ENCODE data around the gene ZNF497. TPM values are rescaled to one million over a fixed set of nuclear protein-coding genes. Genes with fewer than 3 reads are reported as not detected.

The ZNF497 gene
- total and polyA plus RNA-seq, 9 of the 15 experiments (the other 6 are each of a cell fraction or from before 2014, with no cell fraction given), result 0.06 to 0.98 (median 0.44) TPM; not detected in 1

DNA sequence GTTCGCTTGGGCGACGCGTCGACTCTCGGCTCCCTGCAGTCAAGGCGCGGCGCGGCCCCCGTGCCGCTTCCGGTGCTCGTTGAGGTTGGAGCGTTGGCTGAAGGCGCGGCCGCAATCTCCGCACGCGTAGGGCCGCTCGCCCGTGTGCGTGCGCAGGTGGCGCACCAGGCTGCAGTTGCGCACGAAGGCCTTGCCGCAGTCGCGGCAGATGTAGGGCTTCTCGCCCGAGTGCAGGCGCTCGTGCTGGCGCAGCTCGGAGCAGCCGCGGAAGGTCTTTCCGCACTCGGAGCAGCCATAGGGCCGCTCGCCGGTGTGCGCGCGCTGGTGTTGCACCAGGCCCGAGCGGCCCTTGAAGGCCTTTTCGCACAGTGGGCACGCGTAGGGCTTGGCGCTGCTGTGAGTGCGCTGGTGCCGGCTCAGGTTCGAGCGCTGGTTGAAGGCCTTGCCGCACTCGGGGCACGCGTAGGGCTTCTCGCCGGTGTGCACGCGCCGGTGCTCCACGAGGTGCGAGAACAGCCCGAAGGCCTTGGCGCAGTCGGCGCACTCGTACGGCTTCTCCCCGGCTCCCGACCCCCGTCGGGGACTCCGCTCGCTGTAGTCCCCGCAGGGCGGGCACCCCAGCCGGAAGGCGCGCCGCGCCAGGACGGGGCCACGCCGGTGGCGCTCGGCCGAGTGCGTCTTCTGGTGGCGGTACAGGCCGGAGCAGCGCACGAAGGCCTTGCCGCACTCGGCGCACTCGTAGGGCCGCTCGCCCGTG, 5.3 kb upstream of the ZNF497 start:
- in situ Hi-C loops (cut with MboI), result no loop called here
- Histone ChIP-seq H3K9me3 (replicated peaks; ENCODE audit: control insufficient read depth, insufficient read depth, low read depth, low read length) (no peaks in the 10 kb centered on the region), H4K20me1 (replicated peaks; ENCODE audit: control insufficient read depth, insufficient read depth, low read length) (no peaks in the 10 kb centered on the region), H3K79me2 (ENCODE audit: control insufficient read depth, insufficient read depth, low read length) (no peaks in the 10 kb centered on the region), H3K9ac (ENCODE audit: insufficient read depth in 1 of 2, low read depth in 2 of 2, low read length in 2 of 2) (no peak overlapping the region), H3K4me2 (ENCODE audit: insufficient read depth, low read length) (no peak overlapping the region), H3K9me1 (ENCODE audit: control insufficient read depth, insufficient read depth, low read length) (no peaks in the 10 kb centered on the region), H3K4me1 (replicated peaks in 1 of 2; ENCODE audit: control insufficient read depth in 2 of 2, insufficient read depth in 2 of 2, low read length in 2 of 2) (peaks cover 0 to 22% of the 10 kb centered on the region in 2 experiments; a peak in 2 of 5 replicates), H3K36me3 (ENCODE audit: control insufficient read depth, insufficient read depth, low read length) (no peaks in the 10 kb centered on the region), H2AFZ (ENCODE audit: low read depth, low read length) (no peak overlapping the region), H3K27me3 (ENCODE audit: control insufficient read depth in 2 of 2, insufficient read depth in 2 of 2, low read length in 2 of 2) (no peaks in the 10 kb centered on the region), H3K27ac (ENCODE audit: extremely low read depth, low read depth, low read length) (no peak overlapping the region), H3K4me3 (no peak overlapping the region)
- ATAC-seq (no peak), DNase-seq (ENCODE audit: extremely low read depth in 1 of 4, low spot score in 3 of 4) (no peak), FAIRE-seq (no peak)
- 95% methylated on average over 79 of the region's 106 CpGs for WGBS (ENCODE audit: insufficient coverage, low coverage, missing lambda C conversion rate)
- intact Hi-C loops (cut with micrococcal nuclease), result no loop called here
- ChIA-PET POLR2A (no interaction called here), CTCF (ENCODE audit: low intra/inter-chr PET ratio) (no interaction called here)
- no peak for TF ChIP-seq ZNF584 (CRISPR knock-in tag; IDR thresholded peaks at IDR 0.05; ENCODE audit: low read depth)
- TF ChIP-seq, protein P1, sequence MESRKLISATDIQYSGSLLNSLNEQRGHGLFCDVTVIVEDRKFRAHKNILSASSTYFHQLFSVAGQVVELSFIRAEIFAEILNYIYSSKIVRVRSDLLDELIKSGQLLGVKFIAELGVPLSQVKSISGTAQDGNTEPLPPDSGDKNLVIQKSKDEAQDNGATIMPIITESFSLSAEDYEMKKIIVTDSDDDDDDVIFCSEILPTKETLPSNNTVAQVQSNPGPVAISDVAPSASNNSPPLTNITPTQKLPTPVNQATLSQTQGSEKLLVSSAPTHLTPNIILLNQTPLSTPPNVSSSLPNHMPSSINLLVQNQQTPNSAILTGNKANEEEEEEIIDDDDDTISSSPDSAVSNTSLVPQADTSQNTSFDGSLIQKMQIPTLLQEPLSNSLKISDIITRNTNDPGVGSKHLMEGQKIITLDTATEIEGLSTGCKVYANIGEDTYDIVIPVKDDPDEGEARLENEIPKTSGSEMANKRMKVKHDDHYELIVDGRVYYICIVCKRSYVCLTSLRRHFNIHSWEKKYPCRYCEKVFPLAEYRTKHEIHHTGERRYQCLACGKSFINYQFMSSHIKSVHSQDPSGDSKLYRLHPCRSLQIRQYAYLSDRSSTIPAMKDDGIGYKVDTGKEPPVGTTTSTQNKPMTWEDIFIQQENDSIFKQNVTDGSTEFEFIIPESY (CRISPR knock-in tag; IDR thresholded peaks at IDR 0.05), result peak; percentile 53
- no TSS peak for BruUV-seq (replicated peaks)

All from K562 (cell line).